Activated T-cell treated with anti-CD3 and anti-CD28 coated beads for 48 hours (primary cell): Measurements from ENCODE around the gene USP25.

Source experiments
- DNase-seq: peaks from one replicate; pipeline ENCODE4 v3.0.0-alpha.2; 2020; ENCODE audit warnings: low read depth

Gene USP25

GRCh38 chr21:15766952-15767603 is 37.3 kb downstream of the USP25 start:
- DNase-seq: no peak

- DNase-seq: no peak
Observed at GRCh38 chr21:15768045-15768601, 38.3 kb downstream of the USP25 start.

- DNase-seq: no peak
Observed at GRCh38 chr21:15768853-15769252, 39.1 kb downstream of the USP25 start.

GRCh38 chr21:15771311-15771710 is 41.5 kb downstream of the USP25 start:
- no peak for DNase-seq

GRCh38 chr21:15772654-15773053 is 42.9 kb downstream of the USP25 start:
- DNase-seq: no peak

- no peak for DNase-seq
Observed at GRCh38 chr21:15774590-15774989, 44.8 kb downstream of the USP25 start.

- no peak for DNase-seq
Observed at GRCh38 chr21:15775291-15775690, 45.5 kb downstream of the USP25 start.

- no peak for DNase-seq
Observed at GRCh38 chr21:15775981-15776380, 46.2 kb downstream of the USP25 start.

- no peak for DNase-seq
Observed at GRCh38 chr21:15776818-15777217, 47.0 kb downstream of the USP25 start.

- DNase-seq: no peak
Observed at GRCh38 chr21:15781986-15782385, 52.2 kb downstream of the USP25 start.

- no peak for DNase-seq
Observed at GRCh38 chr21:15788847-15789523, 59.2 kb downstream of the USP25 start.

- DNase-seq: no peak
Observed at GRCh38 chr21:15793109-15793508, 63.3 kb downstream of the USP25 start.

GRCh38 chr21:15793550-15794235 is 63.9 kb downstream of the USP25 start:
- no peak for DNase-seq

- DNase-seq: no peak
Observed at GRCh38 chr21:15794277-15794912, 64.6 kb downstream of the USP25 start.

GRCh38 chr21:15795533-15795932 is 65.8 kb downstream of the USP25 start:
- DNase-seq: no peak

- no peak for DNase-seq
Observed at GRCh38 chr21:15797577-15798363, 68.0 kb downstream of the USP25 start.

- DNase-seq: no peak
Observed at GRCh38 chr21:15801352-15801863, 71.6 kb downstream of the USP25 start.

GRCh38 chr21:15804247-15805005 is 74.6 kb downstream of the USP25 start:
- no peak for DNase-seq

- DNase-seq: no peak
Observed at GRCh38 chr21:15809065-15809464, 79.3 kb downstream of the USP25 start.

GRCh38 chr21:15809818-15810217 is 80.0 kb downstream of the USP25 start:
- DNase-seq: no peak

- DNase-seq: no peak
Observed at GRCh38 chr21:15815285-15815684, 85.5 kb downstream of the USP25 start.
